Astrocyte (in vitro differentiated cells and primary cell): ENCODE results near the gene SOBP. TPM values are rescaled to one million over a fixed set of nuclear protein-coding genes. Genes with fewer than 3 reads are reported as not detected.

Experiments used
- DNase-seq: peaks from one replicate; pipeline ENCODE4 v3.0.0-alpha.2; 2010; ENCODE audit warnings: low read depth
- FAIRE-seq: peaks from 2 replicates; lab custom pipeline; 2011; peaks lifted over from hg19 to GRCh38; lab: Jason Lieb, UNC
- H2AFZ ChIP-seq: 2 replicates; pipeline ENCODE4 v1.6.0; 2012; ENCODE audit warnings: low read depth, low read length, inconsistent platforms
- H3K27ac ChIP-seq: 2 replicates; pipeline ENCODE4 v1.5.1; 2011; ENCODE audit warnings: low read depth, low read length, inconsistent platforms
- H3K27me3 ChIP-seq: 2 replicates; pipeline ENCODE4 v1.6.0; 2011; ENCODE audit warnings: low read length, inconsistent platforms; ENCODE audit not compliant: insufficient read depth
- H3K36me3 ChIP-seq: 2 replicates; pipeline ENCODE4 v1.5.1; 2011; ENCODE audit warnings: low read length, inconsistent platforms; ENCODE audit not compliant: insufficient read depth
- H3K4me1 ChIP-seq: 2 replicates; pipeline ENCODE4 v1.5.1; 2011; ENCODE audit warnings: low read length, inconsistent platforms; ENCODE audit not compliant: insufficient read depth
- H3K4me2 ChIP-seq: 2 replicates; pipeline ENCODE4 v1.6.0; 2012; ENCODE audit warnings: low read length, inconsistent platforms
- H3K4me3 ChIP-seq: 2 replicates; pipeline ENCODE4 v1.5.1; 2011; ENCODE audit warnings: low read depth, mild to moderate bottlenecking, low read length, inconsistent platforms; ENCODE audit not compliant: insufficient read depth
- H3K79me2 ChIP-seq: 2 replicates; pipeline ENCODE4 v1.6.0; 2012; ENCODE audit warnings: mild to moderate bottlenecking, low read length, inconsistent platforms; ENCODE audit not compliant: insufficient read depth
- H3K9ac ChIP-seq: 2 replicates; pipeline ENCODE4 v1.6.0; 2012; ENCODE audit warnings: mild to moderate bottlenecking, low read length, inconsistent platforms
- H3K9me3 ChIP-seq: 2 replicates; pipeline ENCODE4 v1.5.1; 2012; ENCODE audit warnings: low read depth, mild to moderate bottlenecking, low read length, inconsistent platforms; ENCODE audit not compliant: insufficient read depth
- H4K20me1 ChIP-seq: 2 replicates; pipeline ENCODE4 v1.6.0; 2012; ENCODE audit warnings: low read length, inconsistent platforms; ENCODE audit not compliant: insufficient read depth
- H3K27ac Mint-ChIP-seq: one replicate; pipeline ENCODE4 v1.8.0; 2021; ENCODE audit warnings: mild to moderate bottlenecking, mixed read lengths; ENCODE audit not compliant: unreplicated experiment
- H3K27me3 Mint-ChIP-seq: one replicate; pipeline ENCODE4 v1.8.0; 2021; ENCODE audit warnings: low read depth, mixed read lengths; ENCODE audit not compliant: unreplicated experiment
- H3K36me3 Mint-ChIP-seq: one replicate; pipeline ENCODE4 v1.8.0; 2021; ENCODE audit warnings: low read depth, mixed read lengths; ENCODE audit not compliant: unreplicated experiment
- H3K4me1 Mint-ChIP-seq: one replicate; pipeline ENCODE4 v1.8.0; 2021; ENCODE audit warnings: low read depth, mixed read lengths; ENCODE audit not compliant: unreplicated experiment
- H3K4me3 Mint-ChIP-seq: one replicate; pipeline ENCODE4 v1.8.0; 2021; ENCODE audit warnings: mild to moderate bottlenecking, moderate library complexity, mixed read lengths; ENCODE audit not compliant: unreplicated experiment
- H3K9me3 Mint-ChIP-seq: one replicate; pipeline ENCODE4 v1.8.0; 2021; ENCODE audit warnings: mild to moderate bottlenecking, mixed read lengths; ENCODE audit not compliant: unreplicated experiment
- CTCF ChIP-seq: IDR thresholded peaks from 2 replicates; pipeline ENCODE4 v1.5.1; 2011; ENCODE audit warnings: low read depth, mild to moderate bottlenecking, inconsistent platforms, low read length, moderate library complexity; ENCODE audit not compliant: insufficient read depth
- EZH2 ChIP-seq: IDR thresholded peaks from 2 replicates; pipeline ENCODE4 v1.6.1; 2012; ENCODE audit warnings: mild to moderate bottlenecking, low read length, inconsistent platforms; ENCODE audit not compliant: insufficient read depth
- total RNA-seq: library from RNA; stranded (reverse); gene quantifications from 2 replicates; pipeline ENCODE4 v1.2.1, GENCODE V29; 2021

SOBP gene
- total RNA-seq, 1 donor from 2014 or later = 4.7 TPM

DNA sequence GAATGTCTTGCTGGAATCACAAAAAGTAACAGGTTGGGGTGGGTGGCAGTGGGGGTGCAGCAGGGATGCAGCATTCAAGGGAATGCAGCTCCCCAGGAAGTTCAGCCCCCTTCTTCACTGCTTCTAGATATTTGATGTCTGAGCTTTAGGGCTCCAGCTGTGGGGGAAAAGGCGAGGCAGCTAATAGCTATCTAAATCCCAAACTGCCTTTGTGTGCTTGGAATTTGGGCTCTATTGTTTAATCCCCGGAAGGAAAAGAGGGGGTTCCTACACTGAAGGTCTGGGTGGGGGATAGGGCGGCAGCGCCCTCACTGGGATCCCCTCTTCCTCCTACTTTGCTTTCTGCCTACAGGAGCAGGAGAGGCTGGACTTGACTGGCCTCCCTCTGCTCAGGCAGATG is 116.5 kb downstream of the SOBP start:
- Histone ChIP-seq H3K27me3 (no peaks in the 10 kb centered on the region), H3K79me2 (no peaks in the 10 kb centered on the region), H3K36me3 (no peaks in the 10 kb centered on the region), H3K4me3 (no peak overlapping the region), H3K9me3 (no peaks in the 10 kb centered on the region), H3K9ac (no peak overlapping the region), H2AFZ (no peak overlapping the region), H4K20me1 (no peaks in the 10 kb centered on the region), H3K27ac (no peak overlapping the region), H3K4me2 (no peak overlapping the region), H3K4me1 (no peaks in the 10 kb centered on the region)
- DNase-seq (no peak), FAIRE-seq (no peak)
- TF ChIP-seq CTCF (no peak), EZH2 (no peak)
- Mint-ChIP-seq H3K4me3 (no peak overlapping the region), H3K9me3 (no peaks in the 10 kb centered on the region), H3K36me3 (peaks cover 3% of the 10 kb centered on the region), H3K4me1 (peaks cover 29% of the 10 kb centered on the region), H3K27me3 (no peaks in the 10 kb centered on the region), H3K27ac (no peak overlapping the region)

DNA sequence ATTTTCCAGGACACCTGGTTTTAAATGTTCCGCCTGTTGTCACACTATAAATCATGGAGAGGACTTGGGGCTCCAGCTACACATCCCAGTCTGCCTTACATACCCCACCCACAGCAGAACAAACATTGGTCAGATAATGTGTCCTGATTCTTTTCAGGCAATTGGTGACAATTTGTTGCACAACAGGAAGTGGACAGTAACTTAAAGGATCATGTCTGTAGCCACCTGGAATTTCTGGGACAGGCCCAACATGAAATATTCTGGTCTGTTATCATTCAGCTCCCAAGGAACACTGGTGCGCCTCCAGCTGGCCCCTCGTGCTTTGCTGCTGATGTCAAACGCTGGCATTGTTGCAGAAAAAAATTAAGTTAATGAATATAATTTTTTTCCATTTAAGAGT is 117.2 kb downstream of the SOBP start:
- no peaks in the 10 kb centered on the region for H3K9me3 ChIP-seq
- Mint-ChIP-seq H3K4me3 (no peak overlapping the region), H3K27me3 (no peaks in the 10 kb centered on the region), H3K4me1 (peaks cover 26% of the 10 kb centered on the region), H3K27ac (no peak overlapping the region), H3K9me3 (no peaks in the 10 kb centered on the region), H3K36me3 (peaks cover 3% of the 10 kb centered on the region)
- no peak for TF ChIP-seq EZH2
- TF ChIP-seq CTCF = no peak
- no peaks in the 10 kb centered on the region for H3K36me3 ChIP-seq
- no peak for FAIRE-seq
- H3K27ac ChIP-seq = no peak overlapping the region
- H3K9ac ChIP-seq = no peak overlapping the region
- no peak overlapping the region for H2AFZ ChIP-seq
- H3K4me1 ChIP-seq = no peaks in the 10 kb centered on the region
- H4K20me1 ChIP-seq = no peaks in the 10 kb centered on the region
- no peak overlapping the region for H3K4me3 ChIP-seq
- no peak for DNase-seq
- no peaks in the 10 kb centered on the region for H3K79me2 ChIP-seq
- H3K27me3 ChIP-seq = no peaks in the 10 kb centered on the region
- H3K4me2 ChIP-seq = no peak overlapping the region

DNA sequence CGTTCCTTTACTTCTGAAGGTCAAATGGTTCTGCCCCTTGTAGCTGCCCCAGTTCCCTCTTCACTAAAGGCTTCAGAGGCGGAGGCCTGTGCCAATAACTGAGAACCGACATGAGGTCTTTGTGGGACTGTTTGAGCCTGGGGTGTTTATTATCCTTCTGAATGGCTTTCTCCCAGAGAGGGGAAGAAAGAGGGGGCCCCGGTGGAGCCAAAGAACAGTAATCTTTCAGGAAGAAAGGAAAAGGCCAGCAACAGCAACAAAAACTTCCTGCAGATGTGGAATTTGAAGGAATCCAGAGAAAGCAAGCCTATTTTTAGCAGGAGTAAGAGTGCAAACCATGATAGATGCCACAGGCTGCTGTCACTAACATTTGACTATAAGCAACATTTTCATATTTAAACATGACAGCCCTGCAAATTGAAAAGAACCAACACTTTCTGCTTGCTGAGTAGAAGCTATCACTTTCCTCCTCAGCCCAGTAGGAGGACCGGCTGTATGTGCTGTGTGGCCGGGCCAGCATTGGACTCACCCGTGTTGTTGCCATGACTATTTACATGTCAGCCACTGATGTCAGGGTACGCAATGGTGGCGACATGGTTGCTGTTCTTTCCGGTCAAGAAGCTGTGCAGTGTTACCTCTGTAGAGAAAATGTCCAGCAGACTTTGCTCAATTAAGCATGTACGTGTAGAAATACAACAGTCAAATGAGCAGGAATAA is 121.3 kb downstream of the SOBP start:
- no peaks in the 10 kb centered on the region for H3K27me3 Mint-ChIP-seq
- DNase-seq (no peak), FAIRE-seq (no peak)
- H3K27ac Mint-ChIP-seq = no peak overlapping the region
- H3K9me3 Mint-ChIP-seq = no peaks in the 10 kb centered on the region
- Histone ChIP-seq H4K20me1 (no peaks in the 10 kb centered on the region), H3K27ac (no peak overlapping the region), H3K9me3 (no peaks in the 10 kb centered on the region), H3K4me1 (no peaks in the 10 kb centered on the region), H3K4me3 (no peak overlapping the region), H2AFZ (no peak overlapping the region), H3K4me2 (no peak overlapping the region), H3K27me3 (peaks cover 2% of the 10 kb centered on the region), H3K79me2 (no peaks in the 10 kb centered on the region), H3K36me3 (no peaks in the 10 kb centered on the region), H3K9ac (no peak overlapping the region)
- H3K36me3 Mint-ChIP-seq = peaks cover 3% of the 10 kb centered on the region
- peaks cover 7% of the 10 kb centered on the region for H3K4me1 Mint-ChIP-seq
- H3K4me3 Mint-ChIP-seq = no peak overlapping the region
- TF ChIP-seq EZH2 (no peak), CTCF (no peak)
